SH-SY5Y (cell line): Measurements from ENCODE around the gene CXCL5.

ENCODE experiments used
- GATA2 ChIP-seq: IDR thresholded peaks from 2 replicates; pipeline ENCODE4 v1.6.1; 2011; ENCODE audit warnings: mild to moderate bottlenecking, low read depth, low read length
- GATA3 ChIP-seq: IDR thresholded peaks from 2 replicates; pipeline ENCODE4 v1.6.1; 2011; ENCODE audit warnings: low read depth, mild to moderate bottlenecking, low read length, moderate library complexity

- TF ChIP-seq GATA2: no peak
- no peak for TF ChIP-seq GATA3
Measured at GRCh38 chr4:73990988-73991741, 7.3 kb downstream of the CXCL5 start.
